PC-9 (cell line): Measurements from ENCODE around the gene OR2V2. TPM values are rescaled to one million over a fixed set of nuclear protein-coding genes. Genes with fewer than 3 reads are reported as not detected.
"Not testable (repeated sequence)": the region's sequence is repeated elsewhere in the genome, so short reads cannot be mapped to it uniquely, and the experiment has no call there.

ENCODE experiments used
- Bru-seq: library from RNA; stranded (reverse); fragments of 400-500 nt; gene quantifications from one replicate; lab custom pipeline; 2021; lab: Mats Ljungman, UMichigan
- BruChase-seq, 2 experiments: library from RNA; stranded (reverse); fragments of 400-500 nt; gene quantifications; one replicate each; lab custom pipeline; 2021; lab: Mats Ljungman, UMichigan
- BruUV-seq: library from RNA; stranded (reverse); fragments of 400-500 nt; replicated peaks from 2 replicates; lab custom pipeline; 2021; lab: Mats Ljungman, UMichigan
- CTCF ChIA-PET: fragments of 300-600 bp; sonication (Branson Sonifier 250); formaldehyde crosslinking; loops from one replicate; lab custom pipeline; 2022; ENCODE audit warnings: antibody characterized with exemption; lab: Charles Lee
- POLR2A ChIA-PET: fragments of 300-600 bp; sonication (Branson Sonifier 250); formaldehyde crosslinking; loops from one replicate; lab custom pipeline; 2022; ENCODE audit warnings: antibody characterized with exemption; ENCODE audit not compliant: unreplicated experiment; lab: Charles Lee
- DNase-seq, 2 experiments: peaks; one replicate each; pipeline versions ENCODE4 v3.0.0 to v3.0.0-alpha.2; 2015 to 2022; ENCODE audit warnings: mixed read lengths in 1 of 2
- H2AFZ ChIP-seq: fragments of 200-600 bp; sonication (generic); 2 replicates; pipeline ENCODE4 v1.8.1; 2017; ENCODE audit warnings: antibody characterized with exemption
- H3F3A ChIP-seq: fragments of 200-600 bp; sonication (generic); 2 replicates; pipeline ENCODE4 v1.8.1; 2017; ENCODE audit warnings: antibody characterized with exemption, mild to moderate bottlenecking, low read depth; ENCODE audit not compliant: insufficient read depth
- H3K27ac ChIP-seq: fragments of 200-600 bp; sonication (generic); 2 replicates; pipeline ENCODE4 v1.6.1; 2016; ENCODE audit warnings: mixed run types
- H3K27me3 ChIP-seq: fragments of 200-600 bp; sonication (generic); 2 replicates; pipeline ENCODE4 v1.6.1; 2016; ENCODE audit warnings: low read depth, mixed run types; ENCODE audit not compliant: insufficient read depth
- H3K36me3 ChIP-seq: fragments of 200-600 bp; sonication (generic); 2 replicates; pipeline ENCODE4 v1.6.1; 2016; ENCODE audit warnings: low read depth, mixed run types
- H3K4me1 ChIP-seq: fragments of 200-600 bp; sonication (generic); replicated peaks from 2 replicates; pipeline ENCODE4 v1.6.1; 2016; ENCODE audit warnings: mixed run types; ENCODE audit not compliant: insufficient read depth
- H3K4me2 ChIP-seq: fragments of 200-600 bp; sonication (generic); 2 replicates; pipeline ENCODE4 v1.6.1; 2017; ENCODE audit warnings: mixed run types
- H3K4me3 ChIP-seq: fragments of 200-600 bp; sonication (generic); 2 replicates; pipeline ENCODE4 v1.6.1; 2016; ENCODE audit warnings: mixed run types
- H3K79me2 ChIP-seq: fragments of 200-600 bp; sonication (generic); 2 replicates; pipeline ENCODE4 v1.6.1; 2017; ENCODE audit warnings: low read depth, mixed run types
- H3K9me2 ChIP-seq: fragments of 200-600 bp; sonication (generic); 2 replicates; pipeline ENCODE4 v1.8.1; 2017; ENCODE audit warnings: mild to moderate bottlenecking; ENCODE audit not compliant: insufficient read depth
- H3K9me3 ChIP-seq: fragments of 200-600 bp; sonication (generic); 2 replicates; pipeline ENCODE4 v1.8.1; 2016; ENCODE audit warnings: low read depth; ENCODE audit not compliant: insufficient read depth
- H4K20me1 ChIP-seq: fragments of 200-600 bp; sonication (generic); 2 replicates; pipeline ENCODE4 v1.8.1; 2017; ENCODE audit not compliant: insufficient read depth
- EZH2 ChIP-seq: fragments of 200-600 bp; sonication (generic); IDR thresholded peaks from 2 replicates; pipeline ENCODE4 v1.8.0; 2017; ENCODE audit warnings: antibody characterized with exemption, low read depth
- intact Hi-C: fragments of 100-400 bp; cut with micrococcal nuclease; formaldehyde crosslinking; loops from one replicate; pipeline ENCODE4 v1.10.0; 2022; ENCODE audit not compliant: unreplicated experiment
- long read RNA-seq: library from polyadenylated mRNA; stranded (forward); transcript quantifications from one replicate; pipeline ENCODE4 v2.0.0, GENCODE V29; 2022
- total RNA-seq: library from RNA; stranded (reverse); gene quantifications from 2 replicates; pipeline ENCODE4 v1.2.3, GENCODE V29; 2021
- TF ChIP-seq, protein P1 (sequence below): fragments of 200-600 bp; sonication (generic); conservative IDR thresholded peaks from 2 replicates; pipeline ENCODE4 v1.6.1; 2017; ENCODE audit warnings: mixed run types, antibody characterized with exemption, mild to moderate bottlenecking, moderate library complexity

Gene OR2V2, protein sequence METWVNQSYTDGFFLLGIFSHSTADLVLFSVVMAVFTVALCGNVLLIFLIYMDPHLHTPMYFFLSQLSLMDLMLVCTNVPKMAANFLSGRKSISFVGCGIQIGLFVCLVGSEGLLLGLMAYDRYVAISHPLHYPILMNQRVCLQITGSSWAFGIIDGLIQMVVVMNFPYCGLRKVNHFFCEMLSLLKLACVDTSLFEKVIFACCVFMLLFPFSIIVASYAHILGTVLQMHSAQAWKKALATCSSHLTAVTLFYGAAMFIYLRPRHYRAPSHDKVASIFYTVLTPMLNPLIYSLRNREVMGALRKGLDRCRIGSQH
- total RNA-seq (not detected in 2 replicates), Bru-seq, nascent RNA (percentile 6 among the genes with signal in this experiment), BruChase-seq, experiment 1, labeled RNA remaining after a 2-hour chase (not detected), BruChase-seq, experiment 2, labeled RNA remaining after a 6-hour chase (not detected)
- long read RNA-seq: 0 reads

DNA sequence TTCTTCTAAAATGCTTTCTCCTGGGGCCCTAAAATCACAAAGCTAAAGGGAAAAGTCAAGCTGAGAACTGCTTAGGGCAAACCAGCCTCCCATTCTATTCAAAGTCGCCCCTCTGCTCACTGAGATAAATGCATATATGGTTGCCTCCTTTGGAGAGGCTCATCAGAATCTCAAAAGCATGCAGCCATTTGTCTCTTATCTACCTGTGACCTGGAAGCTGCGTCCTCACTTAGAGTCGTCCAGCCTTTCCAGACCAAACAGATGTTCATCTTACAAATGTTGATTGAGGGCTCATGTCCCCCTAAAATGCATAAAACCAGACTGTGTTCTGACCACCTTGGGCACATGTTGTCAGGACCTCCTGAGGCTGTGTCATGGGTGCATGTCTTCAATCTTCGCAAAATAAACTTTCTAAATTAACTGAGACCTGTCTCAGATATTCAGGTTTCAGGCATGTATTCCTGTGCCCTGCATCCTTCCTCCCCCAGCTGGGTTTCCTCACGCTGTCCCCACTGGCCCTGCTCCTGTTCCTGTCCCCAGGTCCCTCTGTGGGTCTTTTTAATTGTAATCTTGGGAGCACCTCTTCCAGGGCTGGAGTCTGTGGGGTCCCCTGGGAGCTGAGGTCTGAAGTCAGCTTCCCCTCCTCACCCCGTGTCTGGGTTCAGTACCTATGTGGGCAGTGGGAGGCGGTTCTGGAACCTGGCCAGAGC is at the start of gene OR2V2:
Gene OR2V2 (plus strand): TSS at position 660 of the 710 bp plus-strand sequence. CDS start 7,357 bp downstream, outside the sequence.
- POLR2A ChIA-PET: interaction anchor here (0.7 kb wide), 1 partner anchor 11 kb away, joined by 7 read pairs; no protein-coding TSS in a partner anchor
- intact Hi-C loops, H3K27me3 ChIP-seq, H2AFZ ChIP-seq, BruUV-seq, CTCF ChIA-PET, H3K9me3 ChIP-seq, H3K4me3 ChIP-seq, DNase-seq, H3K9me2 ChIP-seq, H3K36me3 ChIP-seq, H3K79me2 ChIP-seq, H4K20me1 ChIP-seq, H3K27ac ChIP-seq: not testable (repeated sequence)
- Histone ChIP-seq H3K4me2 (peak within 1 kb of the TSS; percentile 52; the same call in 1 of the 2 replicates), H3F3A (peaks cover 20% of the 10 kb centered on the region; the same call in 1 of the 2 replicates), H3K4me1 (peaks cover 41% of the 10 kb centered on the region)

DNA sequence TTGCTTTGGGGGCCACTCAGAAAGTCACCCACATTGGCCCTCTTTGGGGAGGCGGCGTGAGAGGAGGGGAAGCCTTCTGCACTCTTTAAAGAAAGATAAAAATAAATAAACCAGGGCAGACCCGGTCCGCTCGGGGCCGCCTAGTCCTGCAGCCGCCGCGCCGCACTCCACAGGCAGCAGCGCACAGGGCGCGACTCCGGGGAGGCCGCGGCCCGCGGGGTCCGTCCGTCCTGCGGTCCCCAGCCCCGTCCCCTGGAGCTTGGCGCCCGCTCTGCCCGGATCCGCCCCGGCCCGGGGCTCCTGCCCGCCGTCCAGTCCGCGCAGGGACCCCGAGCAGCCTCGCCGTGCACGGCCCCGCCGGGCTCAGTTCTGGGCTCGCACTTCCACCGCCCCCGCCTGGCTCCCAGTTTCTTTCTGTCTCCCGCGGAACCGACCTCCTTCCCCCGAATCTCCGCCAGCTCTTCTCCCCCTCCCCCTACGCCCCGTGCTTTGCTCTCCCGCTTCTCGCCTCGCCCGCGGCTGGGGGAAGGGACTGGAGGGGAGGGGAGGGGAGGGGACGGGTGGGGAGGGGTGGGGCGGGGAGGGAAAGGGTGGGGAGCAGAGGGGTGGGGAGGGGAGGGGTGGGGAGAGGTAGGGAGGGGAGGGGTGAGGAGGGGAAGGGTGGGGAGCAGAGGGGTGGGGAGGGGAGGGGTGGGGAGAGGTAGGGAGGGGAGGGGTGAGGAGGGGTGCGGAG is 49.5 kb upstream of the OR2V2 start:
- BruUV-seq, H4K20me1 ChIP-seq, H3K27me3 ChIP-seq, H3K4me2 ChIP-seq, H3K9me2 ChIP-seq, H2AFZ ChIP-seq, H3K4me3 ChIP-seq, H3K9me3 ChIP-seq, DNase-seq, H3K4me1 ChIP-seq, H3K27ac ChIP-seq, H3K79me2 ChIP-seq, POLR2A ChIA-PET, CTCF ChIA-PET, H3K36me3 ChIP-seq, intact Hi-C loops: not testable (repeated sequence)
- peaks cover 16% of the 10 kb centered on the region; the same call in 1 of the 2 replicates for H3F3A ChIP-seq

DNA sequence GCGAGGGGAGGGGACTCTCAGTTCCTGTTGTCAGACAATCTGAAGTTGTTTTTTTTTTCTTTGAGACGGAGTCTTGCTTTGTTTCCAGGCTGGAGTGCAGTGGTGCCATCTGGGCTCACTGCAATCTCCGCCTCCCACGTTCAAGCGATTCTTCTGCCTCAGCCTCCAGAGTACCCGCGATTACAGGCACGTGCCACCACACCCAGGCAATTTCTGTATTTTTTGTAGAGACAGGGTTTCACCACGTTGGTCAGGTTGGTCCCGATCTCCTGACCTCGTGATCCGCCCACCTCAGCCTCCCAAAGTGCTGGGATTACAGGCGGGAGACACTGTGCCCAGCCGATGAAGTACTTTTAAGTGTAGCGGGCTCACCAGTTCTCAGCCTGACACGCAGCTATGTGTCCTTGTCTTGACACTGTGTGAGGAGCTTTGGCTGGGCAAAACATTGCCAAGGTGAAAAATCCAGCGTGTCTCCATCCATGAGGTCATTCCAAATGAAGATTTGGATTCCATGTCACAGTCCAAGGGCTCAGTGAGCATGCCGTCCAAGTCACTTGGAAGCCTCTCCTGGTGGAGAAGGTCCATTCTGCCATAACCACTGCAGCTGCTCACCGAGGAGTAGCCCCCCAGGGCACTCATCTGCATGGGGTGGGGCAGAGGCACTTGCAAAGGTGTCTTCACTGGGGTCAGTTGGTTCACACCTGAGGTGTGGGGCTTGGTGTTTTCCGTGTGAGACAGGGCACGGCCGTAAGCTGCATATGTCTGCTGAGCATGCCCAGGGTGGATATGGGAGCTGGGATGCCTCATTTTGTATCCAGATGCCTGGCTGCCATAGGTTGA is 48.4 kb upstream of the OR2V2 start:
- no peak overlapping the region for H3K4me2 ChIP-seq
- H3K36me3 ChIP-seq: no peaks in the 10 kb centered on the region
- no peaks in the 10 kb centered on the region for H3K9me3 ChIP-seq
- no peaks in the 10 kb centered on the region for H3K79me2 ChIP-seq
- H3K27me3 ChIP-seq: no peaks in the 10 kb centered on the region
- no peaks in the 10 kb centered on the region for H3K9me2 ChIP-seq
- H4K20me1 ChIP-seq: no peaks in the 10 kb centered on the region
- no TSS peak for BruUV-seq
- peaks cover 16% of the 10 kb centered on the region; the same call in 1 of the 2 replicates for H3F3A ChIP-seq
- no peak overlapping the region for H3K4me3 ChIP-seq
- ChIA-PET POLR2A (no interaction called here), CTCF (no interaction called here)
- intact Hi-C loops: no loop called here
- no peak overlapping the region for H2AFZ ChIP-seq
- H3K27ac ChIP-seq: no peak overlapping the region
- DNase-seq: no peak
- no peaks in the 10 kb centered on the region for H3K4me1 ChIP-seq
- TF ChIP-seq, protein P1, sequence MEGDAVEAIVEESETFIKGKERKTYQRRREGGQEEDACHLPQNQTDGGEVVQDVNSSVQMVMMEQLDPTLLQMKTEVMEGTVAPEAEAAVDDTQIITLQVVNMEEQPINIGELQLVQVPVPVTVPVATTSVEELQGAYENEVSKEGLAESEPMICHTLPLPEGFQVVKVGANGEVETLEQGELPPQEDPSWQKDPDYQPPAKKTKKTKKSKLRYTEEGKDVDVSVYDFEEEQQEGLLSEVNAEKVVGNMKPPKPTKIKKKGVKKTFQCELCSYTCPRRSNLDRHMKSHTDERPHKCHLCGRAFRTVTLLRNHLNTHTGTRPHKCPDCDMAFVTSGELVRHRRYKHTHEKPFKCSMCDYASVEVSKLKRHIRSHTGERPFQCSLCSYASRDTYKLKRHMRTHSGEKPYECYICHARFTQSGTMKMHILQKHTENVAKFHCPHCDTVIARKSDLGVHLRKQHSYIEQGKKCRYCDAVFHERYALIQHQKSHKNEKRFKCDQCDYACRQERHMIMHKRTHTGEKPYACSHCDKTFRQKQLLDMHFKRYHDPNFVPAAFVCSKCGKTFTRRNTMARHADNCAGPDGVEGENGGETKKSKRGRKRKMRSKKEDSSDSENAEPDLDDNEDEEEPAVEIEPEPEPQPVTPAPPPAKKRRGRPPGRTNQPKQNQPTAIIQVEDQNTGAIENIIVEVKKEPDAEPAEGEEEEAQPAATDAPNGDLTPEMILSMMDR: no peak
- no peak for TF ChIP-seq EZH2
